NOMO-1 treated with DMSO at 0.1 percent for 48 hours (cell line): Measurements from ENCODE around the gene CREB3L2.
"Not testable (repeated sequence)": the region's sequence is repeated elsewhere in the genome, so short reads cannot be mapped to it uniquely, and the experiment has no call there.

ENCODE experiments used
- DNase-seq: peaks from one replicate; lab custom pipeline; 2025; ENCODE audit not compliant: unreplicated experiment; lab: John Stamatoyannopoulos, UW

The CREB3L2 gene, protein sequence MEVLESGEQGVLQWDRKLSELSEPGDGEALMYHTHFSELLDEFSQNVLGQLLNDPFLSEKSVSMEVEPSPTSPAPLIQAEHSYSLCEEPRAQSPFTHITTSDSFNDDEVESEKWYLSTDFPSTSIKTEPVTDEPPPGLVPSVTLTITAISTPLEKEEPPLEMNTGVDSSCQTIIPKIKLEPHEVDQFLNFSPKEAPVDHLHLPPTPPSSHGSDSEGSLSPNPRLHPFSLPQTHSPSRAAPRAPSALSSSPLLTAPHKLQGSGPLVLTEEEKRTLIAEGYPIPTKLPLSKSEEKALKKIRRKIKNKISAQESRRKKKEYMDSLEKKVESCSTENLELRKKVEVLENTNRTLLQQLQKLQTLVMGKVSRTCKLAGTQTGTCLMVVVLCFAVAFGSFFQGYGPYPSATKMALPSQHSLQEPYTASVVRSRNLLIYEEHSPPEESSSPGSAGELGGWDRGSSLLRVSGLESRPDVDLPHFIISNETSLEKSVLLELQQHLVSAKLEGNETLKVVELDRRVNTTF

DNA sequence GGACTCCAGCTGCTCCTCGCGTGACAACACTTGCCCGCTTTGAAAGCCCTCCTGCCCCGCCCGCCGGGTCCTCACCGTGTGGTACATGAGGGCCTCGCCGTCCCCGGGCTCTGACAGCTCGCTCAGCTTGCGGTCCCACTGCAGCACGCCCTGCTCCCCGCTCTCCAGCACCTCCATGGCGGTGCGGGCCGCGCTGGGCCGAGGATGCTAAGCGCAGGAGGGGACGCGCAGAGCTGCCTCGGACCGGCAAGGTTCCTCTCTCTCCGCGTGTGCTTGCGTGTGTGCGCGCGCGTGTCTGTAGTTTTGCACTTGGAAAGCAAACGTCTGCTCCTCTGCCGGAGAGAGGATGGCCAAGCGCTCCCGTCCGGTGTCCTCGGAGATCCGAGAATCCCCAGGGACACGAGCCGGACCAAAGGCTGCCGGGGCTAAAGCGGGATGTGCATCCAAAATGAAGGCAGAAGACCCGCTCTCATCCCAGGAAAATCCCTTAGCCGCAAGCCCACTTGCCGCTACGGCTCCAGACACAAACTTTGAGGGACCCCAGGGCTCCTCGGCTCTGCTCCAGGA lies at the start of gene CREB3L2:
Gene CREB3L2 (minus strand): TSS at position 558 of the 567 bp plus-strand sequence. CDS start 381 bp downstream, at position 177.
- no peak for DNase-seq

GRCh38 chr7:138049505-138050116 lies 47.7 kb upstream of the CREB3L2 start:
- DNase-seq: no peak

GRCh38 chr7:138047907-138048306 lies 46.0 kb upstream of the CREB3L2 start:
- no peak for DNase-seq

- DNase-seq: no peak
Measured at GRCh38 chr7:138044897-138045296, 43.0 kb upstream of the CREB3L2 start.

- DNase-seq: not testable (repeated sequence)
Measured at GRCh38 chr7:138040063-138040462, 38.2 kb upstream of the CREB3L2 start.

- DNase-seq: no peak
Measured at GRCh38 chr7:138036135-138036534, 34.2 kb upstream of the CREB3L2 start.

DNA sequence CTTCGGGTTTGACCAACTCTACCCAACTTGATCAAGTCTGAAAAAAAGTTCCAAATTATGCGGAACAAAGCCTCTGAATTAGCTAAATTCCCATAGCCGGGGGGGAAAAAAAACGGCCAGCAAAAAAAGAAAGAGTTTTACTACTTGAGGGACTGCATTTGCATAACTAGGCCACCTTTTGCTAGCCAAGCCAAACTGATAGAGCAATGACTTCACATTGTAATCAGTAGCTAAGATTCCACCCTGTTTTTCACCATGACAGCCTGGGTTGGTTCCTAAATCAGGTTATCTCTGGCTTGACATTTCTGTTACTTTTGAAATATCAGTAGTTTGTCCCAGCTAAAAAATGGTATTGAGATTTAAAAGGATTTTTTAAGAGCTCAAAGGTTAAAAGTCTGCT lies 31.4 kb upstream of the CREB3L2 start:
- DNase-seq: no peak

GRCh38 chr7:138032770-138033169 lies 30.9 kb upstream of the CREB3L2 start:
- DNase-seq: no peak

DNA sequence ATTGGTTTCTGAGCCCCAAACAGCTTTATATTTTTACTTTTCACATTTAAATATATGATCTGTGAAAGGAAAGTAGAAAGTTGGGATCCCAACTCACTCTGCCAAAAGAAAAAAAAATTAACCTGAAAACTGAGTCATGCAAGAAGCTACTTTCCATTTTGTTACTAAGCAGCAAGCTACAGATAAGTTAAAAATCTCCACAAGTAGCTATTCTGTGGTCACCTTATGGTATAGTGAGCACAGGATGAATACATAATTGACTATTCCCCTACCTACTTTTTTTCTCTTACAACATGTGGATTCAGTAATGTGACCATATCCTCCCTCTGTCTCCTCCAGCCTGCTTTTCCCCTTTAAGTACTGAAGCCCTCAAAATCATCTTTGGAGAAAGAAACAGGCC lies 30.3 kb upstream of the CREB3L2 start:
- no peak for DNase-seq

DNA sequence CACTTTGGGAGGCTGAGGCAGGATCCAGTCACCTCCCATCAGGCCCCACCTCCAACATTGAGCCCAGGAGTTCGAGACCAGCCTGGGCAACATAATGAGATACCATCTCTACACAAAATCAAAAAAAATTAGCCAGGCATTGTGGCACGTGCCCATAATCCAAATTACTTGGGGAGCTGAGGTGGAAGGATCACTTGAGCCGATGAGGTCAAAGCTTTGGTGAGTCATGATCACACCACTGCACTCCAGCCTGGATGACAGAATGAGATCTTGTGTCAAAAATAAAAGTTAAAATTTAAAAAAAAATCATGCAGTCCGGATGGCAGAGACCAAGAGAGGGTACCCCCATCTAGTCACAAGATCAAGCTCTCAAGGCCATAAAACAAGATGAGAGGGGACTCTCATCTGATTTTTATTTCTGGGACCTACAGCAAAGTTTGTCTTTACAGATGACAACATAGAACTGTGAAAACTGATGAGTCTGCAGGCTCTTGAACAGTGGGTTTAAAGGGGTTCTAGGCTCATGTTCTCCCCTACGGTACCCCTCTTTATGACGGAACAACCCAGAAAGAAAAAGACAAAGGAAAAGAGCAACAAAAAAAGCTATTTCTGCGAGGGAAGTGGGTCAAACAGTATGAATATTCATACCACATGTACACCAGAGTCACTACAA lies 28.9 kb upstream of the CREB3L2 start:
- no peak for DNase-seq

GRCh38 chr7:138029941-138030340 lies 28.1 kb upstream of the CREB3L2 start:
- no peak for DNase-seq

GRCh38 chr7:138029126-138029525 lies 27.2 kb upstream of the CREB3L2 start:
- DNase-seq: no peak

- no peak for DNase-seq
Measured at GRCh38 chr7:138027100-138027499, 25.2 kb upstream of the CREB3L2 start.

DNA sequence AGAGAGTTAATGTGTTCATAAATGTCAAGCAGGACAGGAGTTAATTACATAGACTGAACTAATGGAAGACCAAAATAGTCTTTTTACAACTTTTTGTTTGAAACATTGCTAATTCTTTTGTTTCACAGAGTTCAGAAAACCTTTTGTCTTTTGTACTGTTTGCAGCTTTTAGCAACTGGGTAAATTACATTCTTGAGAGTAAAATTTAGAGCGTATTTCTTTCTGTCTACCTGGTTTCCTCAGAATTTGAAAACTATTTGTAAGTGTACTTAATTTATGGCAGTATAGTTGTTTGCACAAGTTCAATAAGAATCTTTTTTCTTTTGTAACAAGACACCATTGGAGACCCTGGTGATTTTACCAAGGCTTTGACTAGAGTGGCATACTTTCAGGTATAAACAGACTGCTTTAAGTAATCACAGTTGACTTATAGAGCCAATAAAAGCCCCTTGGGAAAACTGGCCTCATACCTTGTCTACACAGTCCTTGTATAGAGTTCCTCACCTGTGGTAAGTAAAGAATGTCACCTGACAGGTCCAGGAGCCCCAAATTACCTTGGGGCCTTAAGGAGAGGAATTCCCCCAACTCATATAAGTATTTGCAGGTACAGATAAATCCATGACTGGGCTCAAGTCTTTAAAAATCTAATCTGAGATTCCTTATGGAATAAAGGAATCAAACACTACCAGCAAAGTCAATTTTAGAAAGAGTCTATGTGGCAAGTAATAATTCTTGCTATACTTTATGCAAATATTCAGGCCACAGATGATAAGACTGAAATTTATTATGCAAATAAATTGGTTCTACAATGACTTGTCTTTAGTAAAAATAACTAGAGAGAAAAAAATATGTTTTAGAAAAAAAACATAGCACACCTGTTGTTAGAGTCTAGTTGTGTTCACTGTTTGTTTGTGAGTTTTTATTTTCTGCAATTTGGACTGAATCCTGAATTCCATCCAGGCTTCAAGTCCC lies 23.6 kb upstream of the CREB3L2 start:
- no peak for DNase-seq

- no peak for DNase-seq
Measured at GRCh38 chr7:138024765-138025164, 22.9 kb upstream of the CREB3L2 start.

GRCh38 chr7:138024343-138024691 lies 22.4 kb upstream of the CREB3L2 start:
- no peak for DNase-seq

DNA sequence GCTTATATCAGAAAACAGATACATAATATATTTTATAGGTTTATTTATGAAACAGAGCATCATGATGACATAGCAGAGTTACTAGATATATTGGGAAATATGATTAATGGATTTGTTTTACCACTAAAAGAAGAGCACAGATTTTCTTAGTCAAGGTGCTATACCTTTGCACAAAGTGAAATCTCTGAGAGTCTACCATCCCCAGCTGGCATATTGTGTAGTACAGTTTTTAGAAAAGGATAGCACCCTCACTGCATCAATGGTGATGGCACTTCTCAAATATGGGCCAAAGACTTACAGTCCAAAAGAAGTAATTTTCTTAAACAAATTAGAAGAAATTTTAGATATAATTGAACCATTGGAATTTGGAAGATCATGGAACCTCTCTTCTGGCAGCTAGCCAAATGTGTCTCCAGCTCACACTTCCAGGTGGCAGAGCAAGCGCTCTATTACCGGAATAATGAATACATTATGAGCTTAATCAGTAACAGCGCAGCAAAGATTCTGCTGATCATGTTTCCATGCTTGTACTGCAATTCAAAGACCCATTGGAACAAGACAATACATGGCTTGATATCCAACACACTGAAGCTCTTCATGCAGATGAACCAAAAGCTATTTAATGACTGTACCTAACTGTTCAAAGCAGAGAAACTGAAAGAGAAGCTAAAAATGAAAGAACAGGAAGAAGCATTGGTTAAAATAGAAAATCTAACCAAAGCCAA lies 21.9 kb upstream of the CREB3L2 start:
- no peak for DNase-seq

GRCh38 chr7:138021889-138022288 lies 20.0 kb upstream of the CREB3L2 start:
- no peak for DNase-seq

- DNase-seq: no peak
Measured at GRCh38 chr7:138017992-138018391, 16.1 kb upstream of the CREB3L2 start.

DNA sequence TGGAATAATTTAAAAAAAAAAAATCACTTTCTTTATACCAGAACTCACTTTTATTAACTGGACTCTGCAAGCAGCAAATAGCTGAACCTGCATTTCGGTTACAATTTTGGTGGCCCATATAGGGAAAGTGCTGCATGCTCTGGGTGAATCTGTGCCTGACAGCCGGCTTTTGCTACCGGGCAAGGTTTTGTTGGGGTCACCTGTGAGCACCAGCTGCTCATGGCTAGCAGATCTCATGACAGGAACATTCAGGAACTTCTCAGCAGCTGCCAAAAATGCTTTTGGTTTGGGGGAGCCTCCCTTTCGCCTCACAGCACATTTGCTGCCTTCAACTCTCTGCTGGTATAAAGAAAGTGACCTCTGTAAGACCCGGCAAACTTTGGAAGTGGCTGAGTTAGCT lies 13.2 kb upstream of the CREB3L2 start:
- DNase-seq: no peak
